ENCODE results near the gene RNASEH2B.

RNASEH2B gene

GRCh38 chr13:50911937-50912795 lies 2.6 kb downstream of the RNASEH2B start:
- DNase-seq (ENCODE audit: low read depth), result peak; percentile 93
- peak; percentile 94 for TF ChIP-seq CTCF (conservative IDR thresholded peaks at IDR 0.05; ENCODE audit: control insufficient read depth, insufficient read depth, low read depth, low read length)
- H3K4me3 ChIP-seq (ENCODE audit: control insufficient read depth, low read depth, low read length), result no peak overlapping the region

GRCh38 chr13:50912851-50913250 lies 3.3 kb downstream of the RNASEH2B start:
- TF ChIP-seq CTCF (conservative IDR thresholded peaks at IDR 0.05; ENCODE audit: control insufficient read depth, insufficient read depth, low read depth, low read length), result no peak
- no peak for DNase-seq (ENCODE audit: low read depth)
- H3K4me3 ChIP-seq (ENCODE audit: control insufficient read depth, low read depth, low read length), result no peak overlapping the region

- peak; percentile 33 for DNase-seq (ENCODE audit: low read depth)
- no peak overlapping the region for H3K4me3 ChIP-seq (ENCODE audit: control insufficient read depth, low read depth, low read length)
- no peak for TF ChIP-seq CTCF (conservative IDR thresholded peaks at IDR 0.05; ENCODE audit: control insufficient read depth, insufficient read depth, low read depth, low read length)
Observed at GRCh38 chr13:50914176-50914700, 4.6 kb downstream of the RNASEH2B start.

- no peak for TF ChIP-seq CTCF (conservative IDR thresholded peaks at IDR 0.05; ENCODE audit: control insufficient read depth, insufficient read depth, low read depth, low read length)
- peak; percentile 37 for DNase-seq (ENCODE audit: low read depth)
- no peak overlapping the region for H3K4me3 ChIP-seq (ENCODE audit: control insufficient read depth, low read depth, low read length)
Observed at GRCh38 chr13:50914848-50915247, 5.3 kb downstream of the RNASEH2B start.

- TF ChIP-seq CTCF (conservative IDR thresholded peaks at IDR 0.05; ENCODE audit: control insufficient read depth, insufficient read depth, low read depth, low read length), result no peak
- no peak overlapping the region for H3K4me3 ChIP-seq (ENCODE audit: control insufficient read depth, low read depth, low read length)
- no peak for DNase-seq (ENCODE audit: low read depth)
Observed at GRCh38 chr13:50915565-50915964, 6.0 kb downstream of the RNASEH2B start.

GRCh38 chr13:50916701-50917184 lies 7.2 kb downstream of the RNASEH2B start:
- no peak for DNase-seq (ENCODE audit: low read depth)
- H3K4me3 ChIP-seq (ENCODE audit: control insufficient read depth, low read depth, low read length), result no peak overlapping the region
- TF ChIP-seq CTCF (conservative IDR thresholded peaks at IDR 0.05; ENCODE audit: control insufficient read depth, insufficient read depth, low read depth, low read length), result no peak
